GF-D8 (cell line): Measurements from ENCODE around the gene CBFA2T2.
A peak's percentile ranks its signal among the peaks of the same experiment; 100 is the strongest.
"Not testable (repeated sequence)": the region's sequence is repeated elsewhere in the genome, so short reads cannot be mapped to it uniquely, and the experiment has no call there.

ENCODE experiments used
- DNase-seq: peaks from one replicate; lab custom pipeline; 2025; lab: John Stamatoyannopoulos, UW

The CBFA2T2 gene

DNA sequence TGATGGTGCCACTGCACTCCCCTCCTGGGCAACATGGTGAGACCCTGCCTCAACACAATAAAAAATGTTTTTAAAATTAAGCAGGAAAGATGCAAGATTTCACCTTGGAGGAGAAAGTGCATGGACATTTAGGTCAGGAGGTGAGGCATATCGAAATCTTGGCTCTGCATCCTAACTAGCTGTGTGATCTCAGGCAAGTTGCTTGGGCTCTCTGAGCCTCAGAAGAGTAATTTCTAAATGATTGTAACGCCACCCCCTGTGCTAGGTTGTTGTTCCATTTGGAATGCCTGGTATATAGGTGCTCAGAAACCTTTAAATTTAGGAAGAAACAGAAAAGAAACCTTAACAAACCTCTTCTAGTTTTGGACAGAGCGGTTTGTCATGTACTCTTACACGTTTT is 136.3 kb downstream of the CBFA2T2 start:
- DNase-seq, result no peak

DNA sequence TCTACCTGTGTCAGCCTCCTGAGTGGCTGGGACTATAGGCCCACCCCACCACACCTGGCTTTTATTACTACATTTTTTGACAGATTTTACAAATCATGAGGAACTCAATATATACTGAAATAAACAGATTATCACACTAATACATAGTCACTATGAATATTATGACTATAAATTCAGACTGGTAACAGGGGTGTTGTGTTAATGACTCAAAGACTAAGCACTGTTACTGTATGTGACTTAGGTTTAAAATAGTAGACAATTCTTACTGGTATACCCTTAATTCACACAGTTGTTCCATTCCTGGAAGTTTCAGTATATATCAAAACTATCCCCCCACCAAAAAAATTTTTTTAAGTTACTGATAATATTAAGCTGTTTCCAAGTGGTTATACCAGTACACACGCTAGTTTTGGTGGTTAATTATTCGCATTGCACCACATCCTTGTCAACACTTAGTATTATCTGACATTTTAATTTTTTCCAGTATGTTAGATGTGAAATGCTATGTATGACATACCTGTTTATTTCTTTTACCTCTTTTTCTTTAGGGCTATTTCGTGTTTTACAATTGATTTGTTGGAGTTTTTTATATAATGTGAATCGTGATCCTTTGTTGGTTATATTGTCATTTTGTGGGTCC is 137.8 kb downstream of the CBFA2T2 start:
- DNase-seq, result no peak

DNA sequence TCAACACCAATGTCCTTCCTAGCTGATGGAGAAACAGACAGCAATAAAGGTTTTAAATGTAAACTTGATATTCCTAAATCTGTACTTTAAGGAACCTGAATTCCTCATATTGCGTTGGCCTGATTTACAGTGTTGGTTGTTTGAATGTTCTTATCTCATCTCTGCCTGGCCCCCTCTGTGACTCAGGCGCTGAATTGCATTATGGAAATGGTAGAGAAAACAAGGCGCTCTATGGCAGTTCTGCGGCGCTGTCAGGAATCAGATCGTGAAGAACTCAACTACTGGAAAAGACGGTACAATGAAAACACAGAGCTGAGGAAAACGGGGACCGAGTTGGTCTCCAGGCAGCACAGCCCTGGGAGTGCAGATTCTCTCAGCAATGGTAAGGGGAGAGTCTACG is 139.6 kb downstream of the CBFA2T2 start:
- DNase-seq, result no peak

DNA sequence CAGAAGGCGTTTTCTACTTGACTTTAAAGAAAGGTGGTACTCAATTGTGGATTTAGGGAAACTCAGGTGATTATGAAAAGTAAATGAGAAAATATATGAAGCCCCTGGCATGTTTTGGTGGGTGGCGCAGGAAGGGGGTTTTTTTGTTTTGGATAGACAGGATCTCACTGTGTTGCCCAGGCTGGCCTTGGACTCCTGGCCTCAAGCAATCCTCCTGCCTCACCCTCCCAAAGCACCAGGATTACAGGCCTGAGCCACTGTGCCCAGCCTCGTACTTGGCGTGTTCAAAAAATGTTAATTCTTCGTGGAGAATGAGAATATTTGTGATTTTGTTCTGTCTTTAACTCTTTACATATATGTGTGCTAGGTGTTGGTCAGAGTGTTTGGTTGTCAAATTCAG is 140.1 kb downstream of the CBFA2T2 start:
- DNase-seq, result no peak

DNA sequence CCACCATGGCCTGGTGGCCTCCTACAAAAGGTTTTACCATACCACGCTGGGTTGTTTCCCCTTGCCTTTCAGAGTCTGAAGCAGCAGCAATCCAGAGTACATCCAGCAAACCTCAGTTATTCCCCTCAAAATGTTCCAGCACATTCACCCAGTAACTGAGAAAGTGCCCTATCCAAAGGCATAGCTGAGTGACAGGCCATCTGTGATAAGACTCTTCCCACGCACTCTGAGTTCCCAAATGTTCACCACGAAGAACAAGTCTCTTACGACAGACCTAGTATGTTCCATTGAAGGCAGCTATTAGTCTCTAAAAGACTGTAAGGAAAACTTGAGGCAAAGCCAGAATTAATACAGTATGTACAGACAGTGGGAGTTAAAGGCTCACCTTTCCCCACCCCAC is 140.6 kb downstream of the CBFA2T2 start:
- no peak for DNase-seq

DNA sequence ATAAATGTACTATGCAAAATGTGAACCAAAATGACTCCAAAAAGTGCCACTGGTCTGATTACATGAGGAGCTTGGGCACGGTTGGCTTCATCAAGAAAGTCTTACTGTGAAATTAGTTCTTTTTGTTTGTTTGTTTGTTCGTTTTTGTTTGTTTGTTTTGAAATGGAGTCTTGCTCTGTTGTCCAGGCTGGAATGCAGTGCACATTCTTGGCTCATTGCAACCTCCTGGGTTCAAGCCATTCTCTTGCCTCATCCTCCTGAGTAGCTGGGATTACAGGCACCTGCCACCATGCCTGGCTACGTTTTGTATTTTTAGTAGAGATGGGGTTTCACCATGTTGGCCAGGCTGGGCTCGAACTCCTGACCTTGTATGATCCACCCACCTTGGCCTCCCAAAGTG is 142.0 kb downstream of the CBFA2T2 start:
- not testable (repeated sequence) for DNase-seq

DNA sequence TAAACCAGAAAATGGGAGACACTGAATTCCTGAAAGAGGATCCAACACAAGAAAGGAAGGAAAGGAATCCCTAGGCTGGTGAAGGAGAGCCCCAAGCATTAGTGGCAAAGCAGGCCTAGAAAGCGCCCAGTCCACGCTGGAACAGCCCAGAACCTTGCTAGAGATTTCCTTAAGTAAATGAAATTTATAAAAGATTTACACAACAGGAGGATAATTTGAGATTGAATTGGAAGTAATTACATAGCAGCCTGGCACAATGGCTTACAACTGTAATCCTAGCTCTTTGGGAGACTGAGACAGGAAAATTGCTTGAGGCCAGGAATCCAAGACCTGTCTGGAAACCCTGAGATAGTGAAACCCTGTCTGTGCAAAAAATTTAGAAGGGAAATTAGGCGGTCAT is 145.4 kb downstream of the CBFA2T2 start:
- no peak for DNase-seq

DNA sequence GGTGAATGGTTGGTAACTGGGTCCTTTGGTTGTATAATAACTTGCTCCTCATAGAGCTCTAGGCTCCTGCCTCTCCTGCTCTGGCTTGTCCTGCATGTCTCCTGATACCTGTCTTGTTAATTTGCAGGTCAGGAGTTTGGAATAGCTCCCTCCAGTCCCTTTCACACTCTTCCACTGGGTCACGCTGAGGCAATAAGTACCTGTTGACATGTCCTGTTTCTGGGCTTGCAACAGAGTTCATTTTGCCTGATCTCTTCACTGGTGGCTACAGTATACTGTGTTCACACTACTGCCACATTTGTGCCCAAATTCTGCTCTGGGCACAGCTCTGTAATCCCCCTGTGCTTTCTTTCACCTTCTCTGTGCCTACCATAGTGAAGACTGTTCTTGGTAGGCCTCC is 146.9 kb downstream of the CBFA2T2 start:
- no peak for DNase-seq

DNA sequence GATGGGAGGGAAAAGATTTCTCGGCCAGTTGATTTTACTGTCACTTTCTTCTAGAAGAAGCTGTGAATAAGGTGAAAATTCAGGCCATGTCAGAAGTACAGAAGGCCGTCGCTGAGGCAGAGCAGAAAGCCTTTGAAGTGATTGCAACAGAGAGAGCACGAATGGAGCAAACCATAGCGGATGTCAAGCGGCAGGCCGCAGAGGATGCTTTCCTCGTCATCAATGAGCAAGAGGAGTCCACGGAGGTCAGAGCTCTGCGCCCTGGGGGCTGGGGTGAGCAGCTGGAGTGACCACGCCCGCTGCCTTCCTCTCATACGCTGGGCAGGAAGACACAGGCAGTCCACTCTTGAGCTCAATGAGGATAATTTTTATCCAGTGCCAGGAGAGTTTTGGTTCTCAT is 150.4 kb downstream of the CBFA2T2 start:
- no peak for DNase-seq

DNA sequence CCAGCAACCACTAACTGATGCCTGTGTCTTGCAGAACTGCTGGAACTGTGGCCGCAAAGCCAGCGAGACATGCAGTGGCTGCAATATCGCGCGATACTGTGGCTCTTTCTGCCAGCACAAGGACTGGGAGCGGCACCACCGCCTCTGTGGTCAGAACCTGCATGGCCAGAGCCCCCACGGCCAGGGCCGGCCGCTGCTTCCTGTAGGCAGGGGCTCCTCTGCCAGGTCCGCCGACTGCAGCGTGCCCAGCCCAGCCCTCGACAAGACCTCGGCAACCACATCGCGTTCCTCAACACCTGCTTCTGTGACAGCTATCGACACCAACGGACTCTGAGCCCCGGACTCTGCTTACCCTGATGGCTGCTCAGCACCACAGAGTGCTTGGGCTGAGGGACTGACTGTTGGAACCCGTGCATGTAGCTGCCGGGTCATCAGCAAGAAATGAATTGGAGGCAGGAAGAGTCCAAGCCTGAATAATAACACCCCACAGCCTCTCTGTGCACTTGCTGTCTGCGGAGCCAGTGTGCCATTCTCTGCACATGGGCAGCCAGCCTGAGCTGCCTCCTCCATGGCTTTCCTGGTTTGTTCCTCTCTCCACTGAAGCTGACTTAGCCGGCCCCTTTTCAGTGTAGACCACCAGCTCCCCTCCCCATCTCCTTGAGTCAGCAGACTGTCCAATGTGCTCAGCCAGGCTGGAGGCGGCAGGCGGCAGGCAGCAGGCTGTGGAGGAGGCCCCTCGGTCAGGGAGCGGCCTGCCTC is 154.6 kb downstream of the CBFA2T2 start:
- no peak for DNase-seq

DNA sequence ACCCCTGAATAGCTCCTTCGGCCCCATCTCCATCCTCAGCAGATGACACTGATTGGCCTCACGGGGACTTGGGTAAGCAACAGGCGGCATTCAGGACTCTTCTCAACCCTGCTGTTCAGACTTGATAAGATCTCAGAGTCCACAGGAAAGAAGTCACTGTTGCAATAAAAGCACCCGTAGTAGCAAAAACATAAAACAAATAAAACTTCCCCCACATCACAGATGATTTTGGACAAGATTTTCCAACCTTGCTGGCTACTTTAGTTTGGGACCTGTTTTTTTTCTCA is 155.1 kb downstream of the CBFA2T2 start:
- peak; percentile 61 for DNase-seq

DNA sequence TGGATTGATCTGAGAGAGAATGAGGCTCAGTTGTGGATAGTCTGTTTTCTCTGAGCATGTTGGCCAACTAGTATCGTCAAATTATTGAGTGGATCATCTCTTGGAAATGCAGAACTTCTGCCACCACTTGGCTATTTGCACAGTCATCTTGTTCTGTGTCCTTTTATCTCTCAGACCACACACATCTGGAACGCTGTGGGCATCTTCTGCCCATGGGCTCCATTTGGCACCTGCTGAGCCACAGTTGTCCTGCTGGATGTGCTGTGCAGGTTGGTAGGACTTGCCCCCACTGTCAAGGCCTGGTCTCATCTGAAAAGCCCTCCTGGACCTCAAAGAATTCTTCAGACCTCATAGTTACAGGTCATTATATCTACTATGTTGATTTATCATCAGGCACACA is 155.5 kb downstream of the CBFA2T2 start:
- peak; percentile 37 for DNase-seq

DNA sequence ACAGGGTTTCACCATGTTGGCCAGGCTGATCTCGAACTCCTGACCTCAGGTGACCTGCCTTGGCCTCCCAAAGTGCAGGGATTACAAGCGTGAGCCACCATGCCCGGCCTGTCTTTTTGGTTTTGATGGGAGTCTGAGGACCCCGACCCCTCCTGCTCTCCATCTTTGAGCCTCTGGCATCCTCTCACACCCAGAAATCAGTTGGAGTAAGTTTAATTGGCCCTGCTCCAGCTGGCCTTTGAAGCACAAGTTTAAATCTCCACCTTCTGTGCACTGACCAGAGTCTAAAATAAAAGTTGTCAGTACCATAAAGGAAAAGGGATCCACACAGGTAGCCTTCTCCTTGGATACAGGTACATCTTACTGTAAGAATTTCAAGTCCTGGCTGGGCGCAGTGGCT is 156.3 kb downstream of the CBFA2T2 start:
- no peak for DNase-seq

DNA sequence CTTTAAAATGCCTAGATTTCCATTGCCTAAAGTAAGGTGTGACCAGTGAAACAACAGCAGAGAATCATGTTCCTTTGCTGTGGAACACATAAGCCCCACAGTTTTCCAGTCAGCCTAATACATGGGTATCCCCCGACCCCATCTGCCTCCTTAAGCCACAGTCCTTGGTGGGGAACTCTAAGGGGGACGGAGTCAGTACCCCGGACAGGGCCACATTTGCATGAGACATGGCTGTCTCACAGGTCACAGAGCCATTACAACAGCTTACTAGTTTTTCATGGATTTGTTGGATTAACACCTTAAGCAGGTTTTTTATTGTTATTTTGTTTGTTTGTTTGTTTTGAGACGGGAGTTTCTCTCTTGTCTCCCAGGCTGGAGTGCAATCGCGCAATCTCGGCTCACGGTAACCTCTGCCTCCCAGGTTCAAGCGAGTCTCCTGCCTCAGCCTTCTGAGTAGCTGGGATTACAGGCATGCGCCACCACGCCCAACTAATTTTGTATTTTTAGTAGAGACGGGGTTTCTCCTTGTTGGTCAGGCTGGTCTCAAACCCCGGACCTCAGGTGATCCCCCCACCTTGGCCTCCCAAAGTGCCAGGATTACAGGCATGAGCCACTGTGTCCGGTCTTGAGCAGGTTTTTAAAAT is 157.2 kb downstream of the CBFA2T2 start:
- not testable (repeated sequence) for DNase-seq

DNA sequence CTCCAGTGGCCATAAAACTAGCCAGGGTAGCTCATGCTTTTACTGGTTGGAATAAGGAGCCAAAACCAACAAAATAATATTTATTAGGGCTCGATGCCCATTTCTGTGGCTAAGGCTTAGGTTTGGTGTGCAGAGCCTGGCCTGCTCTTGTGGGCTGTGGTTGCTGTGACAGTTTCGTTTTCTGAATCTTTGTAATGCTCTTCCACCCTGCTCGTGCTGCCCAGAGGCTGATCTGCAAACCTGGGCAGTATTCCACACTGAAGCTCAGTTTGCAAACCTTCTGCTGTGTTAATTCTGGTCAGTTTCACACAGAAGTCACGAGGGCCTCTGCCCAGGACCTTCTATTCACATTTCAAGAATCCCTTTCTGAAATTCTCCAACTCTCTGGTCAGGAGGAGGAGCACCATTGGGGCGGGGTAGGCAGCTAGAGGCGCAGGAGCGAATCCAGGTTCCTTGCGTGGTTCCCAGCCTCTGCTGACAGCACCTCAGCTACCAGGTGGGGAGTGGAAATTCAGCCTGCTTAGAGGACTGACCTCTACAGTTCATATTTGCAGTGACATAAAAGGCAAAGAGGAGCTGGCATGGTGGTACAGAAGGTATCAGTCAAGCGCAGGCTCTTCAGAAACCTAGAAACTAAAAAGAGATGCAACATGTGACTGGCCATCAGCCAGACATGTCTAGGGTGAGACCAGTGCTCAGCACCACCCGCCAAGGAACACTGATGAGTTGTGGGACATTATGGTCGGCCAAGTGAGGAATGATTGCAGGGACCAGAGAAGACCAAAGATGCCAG is 157.9 kb downstream of the CBFA2T2 start:
- no peak for DNase-seq

DNA sequence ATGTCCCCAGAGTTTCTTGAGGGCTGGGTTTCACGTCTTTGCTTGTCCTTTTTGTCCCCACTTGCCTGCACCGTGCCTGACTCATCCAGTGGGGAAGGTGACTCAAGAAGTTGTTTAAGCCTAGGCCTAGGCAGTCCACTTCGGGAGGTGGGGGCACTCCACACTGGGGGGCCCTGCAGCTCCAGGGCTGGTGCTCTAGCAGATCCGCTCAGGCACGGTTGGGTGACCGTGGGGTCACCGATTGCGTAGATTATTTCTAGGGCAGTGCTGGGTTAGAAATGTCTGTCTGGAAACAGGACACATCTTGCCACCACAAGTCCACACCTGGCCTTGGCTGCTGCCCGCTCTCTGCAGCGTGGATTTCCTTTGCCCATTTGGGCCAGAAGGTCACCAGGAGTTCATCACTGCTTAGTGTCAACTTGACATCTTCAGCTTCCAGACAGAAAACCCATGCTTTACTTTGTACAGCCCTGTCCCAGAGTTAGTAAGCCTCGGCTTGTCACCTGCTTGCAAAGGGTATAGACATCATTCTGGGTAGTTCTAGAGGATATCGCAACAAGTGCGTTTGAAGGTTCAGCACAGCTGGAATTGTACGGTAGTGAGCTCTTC is 158.6 kb downstream of the CBFA2T2 start:
- DNase-seq, result no peak

DNA sequence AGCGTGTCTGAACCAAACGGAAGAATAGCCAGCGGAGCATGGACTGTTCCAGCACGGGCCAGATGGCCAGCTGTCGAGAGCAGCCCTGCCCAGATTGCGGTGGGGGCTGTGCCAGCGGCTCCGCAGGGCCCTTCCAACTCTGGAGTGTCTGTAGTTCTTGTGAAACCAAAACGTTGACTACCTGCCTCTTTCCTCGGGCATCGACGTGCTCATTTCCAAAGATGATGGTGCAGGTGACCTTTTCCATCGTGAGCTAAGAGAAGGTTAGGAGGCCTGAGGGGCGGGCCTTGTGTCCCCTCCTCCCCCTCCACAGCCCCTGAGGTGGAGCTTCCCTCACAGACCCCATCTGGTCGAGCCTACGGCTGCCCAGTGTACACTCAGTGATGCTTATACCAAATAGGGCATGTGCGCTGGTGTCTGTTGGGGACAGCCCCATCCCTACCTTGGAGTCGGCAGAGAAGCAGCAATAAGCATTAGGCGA is 159.3 kb downstream of the CBFA2T2 start:
- DNase-seq, result no peak

DNA sequence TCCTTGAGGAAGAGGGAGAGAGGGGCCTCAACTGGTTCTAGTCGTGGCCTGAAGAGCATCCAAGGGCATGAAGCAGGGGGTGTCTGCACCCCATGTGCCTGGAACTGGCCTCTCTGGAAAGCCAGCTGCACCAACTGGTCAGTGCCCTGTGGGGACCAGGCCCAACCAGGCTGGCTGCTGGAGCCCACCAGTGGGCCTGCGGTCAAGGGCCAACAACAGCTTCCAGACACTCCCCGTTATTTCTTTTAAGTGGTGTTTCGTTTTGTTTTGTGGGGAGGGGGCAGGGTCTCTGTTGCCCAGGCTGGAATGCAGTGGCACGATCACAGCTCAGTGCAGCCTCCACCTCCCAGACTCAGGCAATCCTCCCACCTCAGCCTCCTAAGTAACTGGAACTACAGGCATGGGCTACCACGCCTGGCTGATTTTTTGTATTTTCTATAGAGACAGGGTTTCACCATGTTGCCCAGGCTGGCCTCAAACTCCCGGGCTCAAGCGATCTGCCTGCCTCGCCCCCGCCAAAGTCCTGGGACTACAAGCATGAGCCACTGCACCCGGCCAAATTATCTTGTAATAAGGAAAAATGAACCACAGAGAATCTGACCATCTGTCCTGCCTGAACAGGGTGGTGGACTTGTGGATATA is 160.3 kb downstream of the CBFA2T2 start:
- DNase-seq, result no peak

DNA sequence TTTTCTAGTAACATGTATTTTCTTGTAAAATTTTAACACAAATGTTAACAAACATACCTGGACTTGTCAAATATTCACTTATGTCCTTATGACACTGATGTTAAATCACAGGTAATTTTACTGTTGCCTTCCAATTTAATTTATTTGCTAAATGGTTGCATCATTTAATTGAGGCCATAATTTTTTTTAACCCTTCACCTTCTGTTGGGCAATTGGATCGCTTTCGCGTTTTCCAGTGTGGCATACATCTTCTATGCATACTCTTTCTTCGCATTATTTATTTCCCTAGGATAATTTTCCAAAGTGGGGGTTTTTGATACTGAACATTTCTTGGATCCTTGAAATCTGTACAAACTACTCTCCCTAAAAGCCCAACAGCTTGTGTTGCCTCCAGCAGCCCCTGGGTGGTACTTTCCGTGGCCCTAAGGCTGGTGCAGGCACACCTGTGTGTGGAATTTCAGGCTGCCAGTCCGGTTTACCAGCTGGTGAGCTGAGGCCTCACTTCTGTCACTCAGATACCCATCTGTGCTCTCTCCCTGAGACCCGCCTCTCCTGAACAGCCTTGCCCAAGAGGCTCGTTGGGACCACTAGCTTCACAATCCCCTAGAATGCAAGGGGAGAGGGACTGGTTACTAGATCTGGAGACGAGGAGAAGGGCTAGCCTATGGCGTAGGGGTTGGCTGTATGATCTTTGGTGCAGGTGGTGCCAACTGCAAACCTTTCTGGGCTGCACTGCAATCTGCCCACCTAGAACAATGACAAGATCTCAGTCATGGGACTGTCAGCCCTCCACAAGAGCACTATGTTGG is 161.1 kb downstream of the CBFA2T2 start:
- DNase-seq, result no peak

DNA sequence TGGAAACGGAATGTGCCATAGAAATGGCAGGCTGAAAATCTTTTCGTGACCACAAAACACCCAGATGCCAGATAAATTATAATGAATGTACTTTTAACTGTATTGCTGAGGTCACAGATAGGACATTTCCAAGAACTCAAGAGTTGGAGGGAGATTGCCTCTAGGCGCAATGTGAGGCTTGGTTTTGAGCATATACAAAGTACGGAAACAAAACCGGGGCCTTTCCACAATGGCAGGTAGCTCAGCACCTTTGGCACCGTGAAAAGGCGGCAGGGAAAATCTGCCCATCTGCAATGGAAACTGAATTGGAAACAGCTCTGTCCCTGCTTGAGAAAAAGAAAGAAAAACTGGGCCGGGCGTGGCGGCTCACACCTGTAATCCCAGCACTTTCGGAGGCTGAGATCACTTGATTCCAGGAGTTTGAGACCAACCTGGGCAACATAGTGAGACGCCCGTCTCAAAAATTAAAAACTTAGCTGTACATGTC is 161.7 kb downstream of the CBFA2T2 start:
- no peak for DNase-seq
